ENCODE data around the gene NATD1. TPM values are rescaled to one million over a fixed set of nuclear protein-coding genes. Genes with fewer than 3 reads are reported as not detected.
A peak's percentile ranks its signal among the peaks of the same experiment; 100 is the strongest.
"Not testable (repeated sequence)": the region's sequence is repeated elsewhere in the genome, so short reads cannot be mapped to it uniquely, and the experiment has no call there.

The NATD1 gene
- total RNA-seq, 1 donor from 2014 or later: 15.7 TPM

DNA sequence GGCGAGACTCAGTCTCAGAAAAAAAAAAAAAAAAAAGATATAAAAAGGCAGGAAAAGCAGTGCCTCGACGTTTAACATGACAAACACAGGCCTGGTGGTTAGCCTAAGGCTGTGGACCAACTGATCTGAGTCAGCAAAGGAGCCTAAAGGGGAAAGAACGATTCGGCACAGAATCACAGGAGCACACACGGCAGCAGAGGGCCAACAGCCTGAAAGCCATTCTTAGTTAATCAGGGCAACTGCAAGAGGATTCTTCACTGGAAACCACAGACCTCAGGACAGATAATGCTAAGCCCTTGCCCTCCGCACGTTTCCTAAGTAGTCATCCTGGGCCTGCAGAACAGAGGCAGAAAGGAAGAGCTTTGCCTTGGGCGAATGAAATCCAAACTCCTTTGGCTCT, 53.9 kb downstream of the NATD1 start:
- peaks cover 49% of the 10 kb centered on the region for H3K36me3 ChIP-seq
- no peak overlapping the region for H3K4me3 ChIP-seq
- DNase-seq (no peak), ATAC-seq (no peak)
- peaks cover 23% of the 10 kb centered on the region for H3K4me1 ChIP-seq
- H3K9me3 ChIP-seq: no peaks in the 10 kb centered on the region
- TF ChIP-seq, protein P1, sequence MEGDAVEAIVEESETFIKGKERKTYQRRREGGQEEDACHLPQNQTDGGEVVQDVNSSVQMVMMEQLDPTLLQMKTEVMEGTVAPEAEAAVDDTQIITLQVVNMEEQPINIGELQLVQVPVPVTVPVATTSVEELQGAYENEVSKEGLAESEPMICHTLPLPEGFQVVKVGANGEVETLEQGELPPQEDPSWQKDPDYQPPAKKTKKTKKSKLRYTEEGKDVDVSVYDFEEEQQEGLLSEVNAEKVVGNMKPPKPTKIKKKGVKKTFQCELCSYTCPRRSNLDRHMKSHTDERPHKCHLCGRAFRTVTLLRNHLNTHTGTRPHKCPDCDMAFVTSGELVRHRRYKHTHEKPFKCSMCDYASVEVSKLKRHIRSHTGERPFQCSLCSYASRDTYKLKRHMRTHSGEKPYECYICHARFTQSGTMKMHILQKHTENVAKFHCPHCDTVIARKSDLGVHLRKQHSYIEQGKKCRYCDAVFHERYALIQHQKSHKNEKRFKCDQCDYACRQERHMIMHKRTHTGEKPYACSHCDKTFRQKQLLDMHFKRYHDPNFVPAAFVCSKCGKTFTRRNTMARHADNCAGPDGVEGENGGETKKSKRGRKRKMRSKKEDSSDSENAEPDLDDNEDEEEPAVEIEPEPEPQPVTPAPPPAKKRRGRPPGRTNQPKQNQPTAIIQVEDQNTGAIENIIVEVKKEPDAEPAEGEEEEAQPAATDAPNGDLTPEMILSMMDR (IDR thresholded peaks at IDR 0.05): no peak
- H3K27ac ChIP-seq: no peak overlapping the region
- H3K27me3 ChIP-seq (ENCODE audit: low read depth): no peaks in the 10 kb centered on the region
- intact Hi-C loops (cut with DNase I): no loop called here

GRCh38 chr17:21198411-21198810, 54.8 kb downstream of the NATD1 start:
- H3K27ac ChIP-seq: no peak overlapping the region
- no peak overlapping the region for H3K4me3 ChIP-seq
- intact Hi-C loops (cut with DNase I): no loop called here
- no peaks in the 10 kb centered on the region for H3K27me3 ChIP-seq (ENCODE audit: low read depth)
- H3K36me3 ChIP-seq: peaks cover 49% of the 10 kb centered on the region
- TF ChIP-seq, protein P1 (IDR thresholded peaks at IDR 0.05): no peak
- DNase-seq (no peak), ATAC-seq (no peak)
- H3K4me1 ChIP-seq: peaks cover 22% of the 10 kb centered on the region
- H3K9me3 ChIP-seq: no peaks in the 10 kb centered on the region

DNA sequence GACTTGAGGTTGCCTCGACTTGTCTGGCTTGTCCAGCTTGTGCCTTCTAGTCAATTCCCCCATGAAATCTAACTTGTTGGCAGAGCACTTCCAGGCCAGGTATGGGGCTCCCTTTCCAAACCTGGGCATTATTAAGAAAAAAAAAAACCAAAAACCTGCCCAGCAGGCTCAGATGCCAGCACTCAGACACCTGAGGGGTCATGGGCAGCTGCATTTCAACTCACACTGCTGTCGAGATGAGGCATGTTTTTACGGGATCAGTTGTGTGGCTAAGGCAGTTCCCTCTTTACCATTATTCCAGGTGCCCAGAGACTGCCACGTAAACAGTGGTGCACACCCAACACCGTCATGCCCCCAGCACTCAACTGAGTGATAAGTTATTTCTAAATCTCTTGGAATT, 57.1 kb downstream of the NATD1 start:
- Histone ChIP-seq H3K27me3 (ENCODE audit: low read depth) (no peaks in the 10 kb centered on the region), H3K27ac (no peak overlapping the region), H3K36me3 (peaks cover 36% of the 10 kb centered on the region), H3K4me1 (peaks cover 10% of the 10 kb centered on the region), H3K9me3 (no peaks in the 10 kb centered on the region), H3K4me3 (no peak overlapping the region)
- TF ChIP-seq, protein P1 (IDR thresholded peaks at IDR 0.05): no peak
- no peak for ATAC-seq
- DNase-seq: no peak
- intact Hi-C loops (cut with DNase I): no loop called here

GRCh38 chr17:21194703-21195102, 58.5 kb downstream of the NATD1 start:
- TF ChIP-seq, protein P1 (IDR thresholded peaks at IDR 0.05): no peak
- no peak overlapping the region for H3K27ac ChIP-seq
- intact Hi-C loops (cut with DNase I): no loop called here
- H3K9me3 ChIP-seq: no peaks in the 10 kb centered on the region
- H3K27me3 ChIP-seq (ENCODE audit: low read depth): no peaks in the 10 kb centered on the region
- H3K36me3 ChIP-seq: peaks cover 41% of the 10 kb centered on the region
- no peak for DNase-seq
- peak in 1 of 2 donors; percentile 55 for ATAC-seq
- H3K4me1 ChIP-seq: peaks cover 5% of the 10 kb centered on the region
- no peak overlapping the region for H3K4me3 ChIP-seq

DNA sequence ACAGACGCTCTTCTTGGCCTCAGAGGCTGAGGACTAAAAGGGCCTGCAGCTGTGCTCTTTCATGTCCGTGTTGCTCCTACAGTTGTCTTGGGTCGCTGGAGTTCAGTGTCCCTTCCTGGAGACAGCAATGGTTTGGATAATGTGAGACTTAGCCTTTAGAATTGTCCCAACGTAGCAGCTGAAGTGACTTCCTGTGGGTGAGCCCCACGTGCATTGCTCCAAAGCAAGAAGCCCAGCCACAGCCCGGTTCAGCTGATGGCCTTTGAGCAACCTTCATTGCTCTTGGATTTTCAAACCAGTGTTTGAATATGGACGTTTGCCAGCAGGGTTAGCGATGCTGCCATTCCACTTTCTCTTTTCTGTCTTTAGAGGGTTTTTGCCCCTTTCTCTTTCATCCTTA, 59.0 kb downstream of the NATD1 start:
- ATAC-seq (no peak), DNase-seq (no peak)
- TF ChIP-seq, protein P1 (IDR thresholded peaks at IDR 0.05): no peak
- no peaks in the 10 kb centered on the region for H3K27me3 ChIP-seq (ENCODE audit: low read depth)
- no peaks in the 10 kb centered on the region for H3K9me3 ChIP-seq
- H3K4me1 ChIP-seq: no peaks in the 10 kb centered on the region
- no peak overlapping the region for H3K27ac ChIP-seq
- H3K4me3 ChIP-seq: no peak overlapping the region
- intact Hi-C loops (cut with DNase I): no loop called here
- peaks cover 46% of the 10 kb centered on the region for H3K36me3 ChIP-seq

DNA sequence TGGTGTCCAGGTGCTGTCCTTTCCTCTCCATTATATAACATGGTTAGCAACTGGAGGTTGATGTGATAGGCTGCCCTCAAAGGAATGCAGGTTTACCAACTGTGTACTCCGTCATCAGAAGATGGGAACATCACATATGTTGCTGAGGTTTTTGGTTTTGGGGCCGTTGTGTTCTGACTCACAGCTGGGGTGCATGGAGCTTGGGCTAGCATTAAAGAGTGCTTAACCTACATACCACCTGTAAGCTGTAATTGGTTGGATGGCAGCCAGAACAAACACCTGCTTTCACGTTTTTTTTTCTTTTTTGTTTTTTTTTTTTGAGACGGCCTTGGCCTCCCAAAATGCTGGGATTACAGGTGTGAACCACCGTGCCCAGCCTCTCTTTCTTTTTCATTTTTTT, 60.2 kb downstream of the NATD1 start:
- intact Hi-C loops (cut with DNase I): no loop called here
- Histone ChIP-seq H3K27me3 (ENCODE audit: low read depth) (no peaks in the 10 kb centered on the region), H3K4me3 (no peak overlapping the region), H3K36me3 (peaks cover 50% of the 10 kb centered on the region), H3K4me1 (no peaks in the 10 kb centered on the region), H3K9me3 (no peaks in the 10 kb centered on the region), H3K27ac (no peak overlapping the region)
- ATAC-seq: no peak
- TF ChIP-seq, protein P1 (IDR thresholded peaks at IDR 0.05): no peak
- DNase-seq: no peak

GRCh38 chr17:21192414-21192813, 60.8 kb downstream of the NATD1 start:
- H3K36me3 ChIP-seq: peaks cover 43% of the 10 kb centered on the region
- H3K4me1 ChIP-seq; H3K27me3 ChIP-seq (ENCODE audit: low read depth); ATAC-seq; intact Hi-C loops (cut with DNase I); H3K4me3 ChIP-seq; H3K9me3 ChIP-seq; H3K27ac ChIP-seq; DNase-seq: not testable (repeated sequence)

Measured in lower lobe of right lung (tissue), 2 donors.